ENCODE measurements around the gene IGF2BP2.

The IGF2BP2 gene

DNA sequence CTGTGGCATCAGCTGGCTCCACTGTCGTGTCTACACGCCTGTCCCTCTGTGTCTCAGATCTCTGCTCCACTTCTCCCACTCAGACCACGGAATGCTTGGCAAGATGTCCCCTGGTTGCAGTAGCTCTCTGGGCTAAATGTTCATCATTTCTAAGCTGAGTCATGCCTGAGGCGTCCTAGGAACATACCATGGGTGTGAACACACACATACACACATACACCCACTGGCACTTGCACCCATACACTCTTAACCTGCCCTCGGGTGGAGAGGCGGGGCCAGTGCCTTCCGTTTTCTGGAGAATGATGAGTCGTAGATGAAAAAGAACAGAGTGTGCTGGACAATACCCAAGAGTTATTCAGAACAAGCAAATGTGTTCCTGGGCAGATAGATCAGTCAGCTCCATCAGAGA is 166.3 kb downstream of the IGF2BP2 start:
- peak; percentile 85 for DNase-seq (ENCODE audit: extremely low read depth, low read depth)
- TF ChIP-seq, protein P1, sequence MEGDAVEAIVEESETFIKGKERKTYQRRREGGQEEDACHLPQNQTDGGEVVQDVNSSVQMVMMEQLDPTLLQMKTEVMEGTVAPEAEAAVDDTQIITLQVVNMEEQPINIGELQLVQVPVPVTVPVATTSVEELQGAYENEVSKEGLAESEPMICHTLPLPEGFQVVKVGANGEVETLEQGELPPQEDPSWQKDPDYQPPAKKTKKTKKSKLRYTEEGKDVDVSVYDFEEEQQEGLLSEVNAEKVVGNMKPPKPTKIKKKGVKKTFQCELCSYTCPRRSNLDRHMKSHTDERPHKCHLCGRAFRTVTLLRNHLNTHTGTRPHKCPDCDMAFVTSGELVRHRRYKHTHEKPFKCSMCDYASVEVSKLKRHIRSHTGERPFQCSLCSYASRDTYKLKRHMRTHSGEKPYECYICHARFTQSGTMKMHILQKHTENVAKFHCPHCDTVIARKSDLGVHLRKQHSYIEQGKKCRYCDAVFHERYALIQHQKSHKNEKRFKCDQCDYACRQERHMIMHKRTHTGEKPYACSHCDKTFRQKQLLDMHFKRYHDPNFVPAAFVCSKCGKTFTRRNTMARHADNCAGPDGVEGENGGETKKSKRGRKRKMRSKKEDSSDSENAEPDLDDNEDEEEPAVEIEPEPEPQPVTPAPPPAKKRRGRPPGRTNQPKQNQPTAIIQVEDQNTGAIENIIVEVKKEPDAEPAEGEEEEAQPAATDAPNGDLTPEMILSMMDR (IDR thresholded peaks at IDR 0.05; ENCODE audit: low read depth, low read length), result no peak

DNA sequence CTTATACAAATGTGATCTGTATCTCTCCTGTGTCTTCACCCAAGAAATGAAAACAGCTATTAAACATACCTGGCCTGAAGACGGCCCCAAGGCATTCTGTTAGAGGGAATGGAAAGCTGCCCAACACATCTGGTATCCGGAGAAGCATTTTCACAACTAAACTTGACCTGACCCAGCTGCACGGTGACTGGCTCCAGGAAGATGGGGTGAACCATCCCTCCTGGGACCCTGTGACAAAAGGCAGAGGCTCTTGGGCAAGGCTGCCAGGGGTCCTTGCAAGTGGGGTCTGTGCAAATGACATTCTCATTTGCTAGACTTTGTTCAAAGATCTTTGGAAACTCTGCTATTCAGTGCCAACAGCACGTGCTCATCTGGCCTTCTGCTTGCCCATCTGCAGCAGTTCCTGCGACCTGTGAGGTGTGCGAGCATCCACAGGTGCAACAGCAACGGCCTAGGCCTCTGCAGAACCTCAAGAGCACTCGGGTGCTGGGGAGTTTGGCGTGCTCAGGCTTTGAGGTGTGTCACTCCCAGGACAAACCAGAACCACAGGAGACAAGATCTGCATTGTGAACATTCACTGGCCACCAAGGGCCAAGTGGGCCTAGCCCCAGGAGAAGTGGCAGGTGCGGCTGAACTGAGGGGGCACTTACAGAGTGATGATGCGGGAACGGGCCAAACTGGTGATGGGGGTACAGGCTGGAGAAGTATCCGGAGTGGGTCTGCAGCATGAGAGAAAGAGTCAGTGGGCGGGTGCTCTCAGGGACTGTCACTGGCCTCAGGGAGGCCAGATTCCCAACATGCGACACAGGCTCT is 166.9 kb downstream of the IGF2BP2 start:
- DNase-seq (ENCODE audit: extremely low read depth, low read depth), result no peak
- TF ChIP-seq, protein P1 (IDR thresholded peaks at IDR 0.05; ENCODE audit: low read depth, low read length), result no peak

DNA sequence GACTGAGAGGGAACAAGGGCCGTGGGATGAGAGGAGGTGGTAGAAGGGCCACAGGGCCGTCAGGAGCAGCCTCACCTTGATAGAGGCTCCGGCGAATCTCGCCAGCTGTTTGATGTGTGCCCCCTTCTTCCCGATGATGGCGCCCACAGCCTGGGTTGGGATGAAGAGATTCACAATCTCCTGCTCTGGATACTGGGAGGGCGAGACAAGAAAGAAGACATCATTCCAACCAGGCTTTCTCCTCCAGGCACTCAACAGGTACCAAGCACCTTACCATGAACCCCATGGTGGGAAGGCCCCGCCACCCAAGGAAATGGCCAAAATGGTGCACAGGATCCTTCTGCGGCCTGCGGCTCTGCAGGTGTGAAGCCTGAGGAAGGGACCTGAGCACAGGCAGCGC is 167.6 kb downstream of the IGF2BP2 start:
- TF ChIP-seq, protein P1 (IDR thresholded peaks at IDR 0.05; ENCODE audit: low read depth, low read length), result no peak
- DNase-seq (ENCODE audit: extremely low read depth, low read depth), result no peak

DNA sequence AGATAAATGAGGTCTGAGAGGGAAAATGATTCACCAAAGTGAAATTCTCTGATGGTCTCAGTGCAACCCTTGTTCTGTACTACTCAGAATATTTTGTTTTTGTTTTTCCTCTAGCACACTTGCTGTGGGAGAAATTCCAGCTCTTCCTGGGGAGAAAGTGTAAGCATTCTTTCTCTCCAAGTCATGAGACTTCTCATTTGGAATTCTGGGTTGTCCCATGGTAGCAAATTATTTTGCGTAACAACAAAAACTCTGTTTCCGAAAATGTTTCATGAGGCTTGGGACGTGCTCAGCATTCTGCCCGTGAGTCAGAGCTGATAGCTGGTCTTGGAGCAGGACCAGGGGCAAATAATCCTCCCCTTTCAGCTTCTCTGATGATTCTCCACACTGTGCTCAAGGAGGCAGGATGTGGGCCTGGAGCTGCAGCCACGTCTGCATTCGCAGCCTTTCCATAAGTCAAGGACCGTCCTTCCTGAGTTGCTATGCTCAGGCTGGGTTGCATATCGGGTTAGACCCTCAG is 168.5 kb downstream of the IGF2BP2 start:
- TF ChIP-seq, protein P1 (IDR thresholded peaks at IDR 0.05; ENCODE audit: low read depth, low read length), result no peak
- peak; percentile 94 for DNase-seq (ENCODE audit: extremely low read depth, low read depth)

DNA sequence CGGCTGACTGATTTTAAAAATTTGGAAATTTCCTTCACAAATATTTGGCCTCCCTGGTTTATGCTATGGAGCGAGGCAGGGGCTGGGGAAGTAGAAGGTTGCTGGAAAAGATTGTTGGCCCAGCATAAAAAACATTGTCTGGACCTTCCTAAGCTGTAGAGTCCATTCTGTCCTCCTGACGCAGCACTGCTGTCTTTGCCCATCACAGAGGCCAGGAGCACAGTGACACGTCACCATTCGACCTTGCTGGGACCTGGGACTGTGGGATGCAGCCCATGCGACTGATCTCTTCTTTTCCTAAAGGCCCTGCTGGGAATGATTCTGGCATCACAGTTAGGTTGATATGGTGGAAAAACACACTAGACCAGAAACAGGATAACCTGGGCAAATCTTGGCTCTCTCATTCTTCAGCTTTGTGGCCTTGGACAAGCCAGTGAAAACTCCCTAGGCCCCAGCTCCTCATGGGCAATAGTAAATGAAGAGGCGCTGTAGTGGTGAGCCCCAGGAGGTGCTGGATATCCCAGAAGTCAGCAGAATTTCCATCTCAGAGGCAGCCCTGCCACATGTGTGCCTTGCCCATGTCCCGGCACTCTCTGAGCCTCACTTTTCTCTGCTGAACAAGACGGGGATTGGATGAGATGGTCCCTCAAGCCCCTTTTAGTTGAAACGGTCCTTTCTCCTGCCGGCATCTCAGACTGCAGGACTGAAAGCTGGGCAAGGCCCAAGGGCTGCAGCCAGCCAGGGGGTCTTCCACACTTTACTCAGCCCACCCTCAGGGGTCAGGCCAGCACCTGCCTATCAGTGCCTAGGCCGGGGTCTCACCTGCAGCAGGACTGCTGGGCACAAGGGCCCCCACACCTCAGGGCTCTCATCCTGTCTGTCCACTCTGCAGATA is 169.2 kb downstream of the IGF2BP2 start:
- TF ChIP-seq, protein P1 (IDR thresholded peaks at IDR 0.05; ENCODE audit: low read depth, low read length), result no peak
- no peak for DNase-seq (ENCODE audit: extremely low read depth, low read depth)

DNA sequence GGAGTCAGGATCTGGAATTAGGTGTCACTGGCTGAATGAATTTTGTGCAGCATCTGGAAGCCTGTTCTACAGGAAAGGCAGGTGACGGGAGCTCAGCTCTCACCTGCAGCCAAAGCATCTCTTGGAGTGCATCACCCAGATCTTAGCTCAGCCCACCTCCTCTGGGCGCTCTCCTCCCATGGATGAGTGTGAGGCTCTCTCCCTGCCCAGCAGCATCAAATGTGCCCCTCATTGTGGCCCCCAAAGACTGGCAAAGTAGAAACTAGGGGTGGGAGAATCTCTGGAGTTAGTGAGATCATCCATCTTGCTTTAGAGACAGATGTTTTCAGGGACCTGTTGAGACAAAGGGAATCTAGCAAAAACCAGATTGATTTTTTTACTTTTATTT is 170.1 kb downstream of the IGF2BP2 start:
- no peak for DNase-seq (ENCODE audit: extremely low read depth, low read depth)
- TF ChIP-seq, protein P1 (IDR thresholded peaks at IDR 0.05; ENCODE audit: low read depth, low read length), result no peak

Data from AG09319 (cell line).